NB4 (cell line): ENCODE measurements around the gene INPP5A.

Experiments used
- DNase-seq: peaks from one replicate; pipeline ENCODE4 v3.0.0; 2010; ENCODE audit warnings: low read depth
- H3K4me3 ChIP-seq: one replicate; pipeline ENCODE4 v1.5.1; 2011; ENCODE audit warnings: mild to moderate bottlenecking, low read depth, low read length, moderate library complexity
- MYC ChIP-seq: IDR thresholded peaks from 2 replicates; pipeline ENCODE4 v1.6.1; 2011; ENCODE audit warnings: low read depth, low read length
- POLR2A ChIP-seq: IDR thresholded peaks from 2 replicates; pipeline ENCODE4 v1.6.1; 2011; ENCODE audit warnings: mild to moderate bottlenecking; ENCODE audit not compliant: insufficient read length; ENCODE audit errors: extremely low read depth
- TF ChIP-seq, protein P1 (sequence below): IDR thresholded peaks from one replicate; pipeline ENCODE4 v1.5.1; 2012; ENCODE audit warnings: low read depth, low read length
- TF ChIP-seq, protein P2 (sequence below): IDR thresholded peaks from 2 replicates; pipeline ENCODE4 v1.6.1; 2011; ENCODE audit warnings: low read depth, low read length

The INPP5A gene

DNA sequence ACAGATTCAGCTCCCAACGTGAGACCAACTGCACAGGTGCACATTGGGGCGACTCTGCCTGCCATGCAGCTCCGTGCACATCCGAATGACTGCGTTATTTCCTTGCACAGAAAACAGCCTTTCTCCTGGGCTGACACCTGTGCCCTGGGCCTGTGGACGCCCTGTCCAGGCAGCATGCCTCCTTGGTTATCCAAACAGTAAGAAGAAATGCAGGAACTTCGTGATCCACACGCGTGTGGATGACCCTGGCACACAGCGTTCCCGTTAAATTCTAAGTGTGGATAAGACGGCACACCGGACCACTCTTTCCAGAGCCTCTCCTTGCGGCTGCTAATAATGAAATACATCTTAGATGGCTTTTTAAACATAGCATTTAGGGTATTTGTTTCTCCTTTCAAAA lies 208.8 kb downstream of the INPP5A start:
- DNase-seq, result no peak
- H3K4me3 ChIP-seq, result no peak overlapping the region
- TF ChIP-seq MYC, result no peak
- no peak for TF ChIP-seq POLR2A
- TF ChIP-seq, protein P1, sequence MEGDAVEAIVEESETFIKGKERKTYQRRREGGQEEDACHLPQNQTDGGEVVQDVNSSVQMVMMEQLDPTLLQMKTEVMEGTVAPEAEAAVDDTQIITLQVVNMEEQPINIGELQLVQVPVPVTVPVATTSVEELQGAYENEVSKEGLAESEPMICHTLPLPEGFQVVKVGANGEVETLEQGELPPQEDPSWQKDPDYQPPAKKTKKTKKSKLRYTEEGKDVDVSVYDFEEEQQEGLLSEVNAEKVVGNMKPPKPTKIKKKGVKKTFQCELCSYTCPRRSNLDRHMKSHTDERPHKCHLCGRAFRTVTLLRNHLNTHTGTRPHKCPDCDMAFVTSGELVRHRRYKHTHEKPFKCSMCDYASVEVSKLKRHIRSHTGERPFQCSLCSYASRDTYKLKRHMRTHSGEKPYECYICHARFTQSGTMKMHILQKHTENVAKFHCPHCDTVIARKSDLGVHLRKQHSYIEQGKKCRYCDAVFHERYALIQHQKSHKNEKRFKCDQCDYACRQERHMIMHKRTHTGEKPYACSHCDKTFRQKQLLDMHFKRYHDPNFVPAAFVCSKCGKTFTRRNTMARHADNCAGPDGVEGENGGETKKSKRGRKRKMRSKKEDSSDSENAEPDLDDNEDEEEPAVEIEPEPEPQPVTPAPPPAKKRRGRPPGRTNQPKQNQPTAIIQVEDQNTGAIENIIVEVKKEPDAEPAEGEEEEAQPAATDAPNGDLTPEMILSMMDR, result no peak
- TF ChIP-seq, protein P2, sequence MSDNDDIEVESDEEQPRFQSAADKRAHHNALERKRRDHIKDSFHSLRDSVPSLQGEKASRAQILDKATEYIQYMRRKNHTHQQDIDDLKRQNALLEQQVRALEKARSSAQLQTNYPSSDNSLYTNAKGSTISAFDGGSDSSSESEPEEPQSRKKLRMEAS, result no peak

DNA sequence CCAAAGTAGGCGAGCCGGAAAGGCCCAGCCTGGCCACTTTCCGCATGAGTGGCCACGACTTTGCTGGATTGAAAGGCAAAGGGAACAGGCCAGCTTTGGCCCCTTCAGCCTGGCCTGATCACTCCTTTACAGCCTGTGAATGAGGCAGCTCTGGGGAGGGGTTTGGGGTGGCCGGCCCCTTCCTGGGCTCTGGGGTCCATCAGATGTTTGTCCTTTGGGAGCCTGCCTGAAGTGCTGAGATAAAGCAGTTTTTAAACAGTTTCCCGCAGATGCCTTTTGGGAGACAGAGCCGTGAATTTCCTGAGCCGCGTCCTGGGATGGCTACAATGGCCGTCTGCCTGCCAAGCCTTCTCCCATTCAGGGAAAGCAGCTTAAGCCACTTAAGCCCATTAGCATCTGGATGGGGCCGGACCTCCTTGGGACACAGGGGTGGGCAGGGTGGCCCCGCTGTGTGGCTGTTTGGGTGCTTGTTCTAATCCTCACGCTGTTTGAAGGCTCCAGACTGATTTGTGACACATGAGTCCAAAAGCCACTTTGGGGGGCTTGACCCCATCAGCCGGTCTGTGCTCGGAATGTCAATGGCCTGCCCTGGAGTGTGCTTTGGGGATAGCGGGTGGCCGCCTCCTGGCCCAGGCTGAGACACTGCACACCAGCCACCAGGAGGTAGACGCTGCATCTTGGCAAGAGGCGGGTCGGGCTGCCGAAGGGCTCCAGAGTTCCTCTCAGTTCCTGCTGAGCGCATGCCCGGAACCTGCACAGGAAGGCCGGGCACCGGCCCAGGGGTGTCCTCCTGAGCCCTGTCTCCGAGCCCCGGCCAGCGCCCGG lies 209.4 kb downstream of the INPP5A start:
- H3K4me3 ChIP-seq, result no peak overlapping the region
- no peak for DNase-seq
- TF ChIP-seq MYC (no peak), POLR2A (no peak)
- TF ChIP-seq, protein P2, result no peak
- TF ChIP-seq, protein P1, result no peak

DNA sequence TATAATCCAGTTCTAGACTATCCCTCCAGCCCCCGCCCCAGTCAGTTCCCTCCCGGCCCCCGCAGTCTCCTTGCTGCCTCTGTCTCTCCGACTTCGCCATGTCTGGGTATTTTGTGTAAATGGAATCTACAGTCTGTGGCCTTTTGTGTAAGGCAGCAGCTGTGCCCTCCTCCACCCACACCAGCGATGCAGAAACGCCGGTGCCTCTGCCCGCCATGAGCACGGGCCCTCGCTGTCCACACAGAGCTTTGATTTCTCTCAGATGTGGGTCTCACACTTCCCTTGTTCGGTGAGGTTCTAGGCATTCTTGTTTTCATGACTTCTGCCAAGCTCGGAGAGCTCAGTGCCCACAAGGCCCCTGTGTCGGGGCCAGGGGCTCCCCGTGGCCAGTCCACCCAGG lies 210.5 kb downstream of the INPP5A start:
- TF ChIP-seq, protein P1, result no peak
- no peak for TF ChIP-seq MYC
- no peak for DNase-seq
- no peak overlapping the region for H3K4me3 ChIP-seq

DNA sequence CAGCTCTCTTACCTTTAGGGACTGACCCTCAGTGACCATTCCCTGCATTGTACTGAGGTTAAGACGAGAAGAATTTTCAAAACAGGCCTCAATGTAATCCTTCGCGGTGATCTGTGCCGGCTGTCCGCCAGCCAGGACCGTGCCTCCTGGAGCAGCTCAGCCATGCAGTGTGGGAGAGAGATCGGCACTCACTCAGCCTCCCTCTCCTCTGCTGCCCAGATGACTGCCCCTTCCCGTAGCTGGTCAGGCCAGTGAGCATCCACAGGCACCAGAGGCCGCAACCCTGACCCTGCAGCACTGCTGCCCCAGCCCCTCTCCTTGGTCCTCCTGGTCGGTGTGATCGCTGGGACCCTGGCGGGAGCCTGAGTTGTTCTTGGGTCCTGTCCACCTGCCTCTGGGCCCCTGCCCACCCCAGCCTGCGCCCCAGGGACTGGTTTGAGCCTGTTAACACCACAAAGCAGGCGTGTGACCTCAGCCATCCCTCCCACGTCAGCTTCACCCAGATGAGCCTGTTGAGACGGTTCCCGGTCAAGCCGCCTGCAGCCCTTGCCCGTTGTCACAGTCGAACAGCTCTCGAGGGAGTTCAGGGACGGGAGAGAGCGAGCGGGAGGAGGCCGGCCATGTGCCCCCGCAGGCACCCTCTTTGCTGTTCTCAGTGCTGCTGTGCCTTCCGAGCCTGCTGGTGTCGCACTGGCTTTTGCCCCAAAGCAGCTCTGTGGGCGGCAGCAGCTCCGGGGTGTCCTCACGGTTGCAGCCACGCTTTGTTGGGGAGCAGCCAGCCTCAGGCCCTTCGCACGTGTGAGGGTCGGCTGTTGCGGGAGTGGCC lies 211.2 kb downstream of the INPP5A start:
- no peak for DNase-seq
- TF ChIP-seq, protein P2, result no peak
- TF ChIP-seq MYC (no peak), POLR2A (no peak)
- TF ChIP-seq, protein P1, result no peak
- no peak overlapping the region for H3K4me3 ChIP-seq

DNA sequence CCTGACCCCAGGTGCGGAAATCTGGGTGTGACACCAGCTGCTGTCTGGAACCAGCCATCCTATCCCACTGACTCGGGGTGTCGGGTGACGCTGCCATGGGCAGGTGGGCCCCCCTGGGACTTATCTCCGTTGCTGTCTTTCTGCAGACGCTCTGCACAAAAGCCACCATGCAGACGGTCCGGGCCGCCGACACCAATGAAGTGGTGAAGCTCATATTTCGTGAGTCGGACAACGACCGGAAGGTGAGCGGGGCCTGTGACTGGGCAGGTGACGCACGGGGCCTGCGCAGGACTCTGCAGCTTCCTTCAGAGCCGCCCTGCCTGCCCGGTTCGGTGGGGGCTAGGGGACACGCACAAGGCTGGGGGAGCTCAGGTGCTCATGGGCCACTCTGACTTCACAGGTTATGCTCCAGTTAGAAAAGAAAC lies 211.8 kb downstream of the INPP5A start:
- H3K4me3 ChIP-seq, result no peak overlapping the region
- DNase-seq, result no peak

More for the DNA sequence above, 211.8 kb downstream of the INPP5A start:
- TF ChIP-seq MYC (no peak), POLR2A (no peak)
- TF ChIP-seq, protein P2, result no peak
- TF ChIP-seq, protein P1, result no peak
